Measurements from ENCODE around the gene DIAPH3. TPM values are rescaled to one million over a fixed set of nuclear protein-coding genes. Genes with fewer than 3 reads are reported as not detected.

Gene DIAPH3
- total RNA-seq, 1 donor from 2014 or later = 6.3 TPM

DNA sequence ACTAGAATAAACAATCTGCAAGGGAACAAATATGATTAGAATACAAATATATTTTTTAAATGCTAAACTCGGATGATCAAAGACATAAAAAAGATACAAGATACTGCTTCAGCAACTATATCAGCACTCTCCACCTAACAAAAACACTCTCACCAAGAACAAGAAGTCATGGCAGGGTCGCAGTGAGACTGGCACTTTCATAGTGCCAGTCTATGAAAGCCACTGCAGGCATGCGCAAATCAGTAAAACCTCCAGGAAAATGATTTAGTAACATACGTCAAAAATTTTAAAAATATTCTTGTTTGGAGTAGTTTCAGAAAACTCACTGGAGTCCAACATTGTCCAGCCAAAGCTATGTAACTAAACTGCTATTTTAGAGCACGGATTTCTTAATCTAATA, 295.9 kb downstream of the DIAPH3 start:
- no peak for DNase-seq

DNA sequence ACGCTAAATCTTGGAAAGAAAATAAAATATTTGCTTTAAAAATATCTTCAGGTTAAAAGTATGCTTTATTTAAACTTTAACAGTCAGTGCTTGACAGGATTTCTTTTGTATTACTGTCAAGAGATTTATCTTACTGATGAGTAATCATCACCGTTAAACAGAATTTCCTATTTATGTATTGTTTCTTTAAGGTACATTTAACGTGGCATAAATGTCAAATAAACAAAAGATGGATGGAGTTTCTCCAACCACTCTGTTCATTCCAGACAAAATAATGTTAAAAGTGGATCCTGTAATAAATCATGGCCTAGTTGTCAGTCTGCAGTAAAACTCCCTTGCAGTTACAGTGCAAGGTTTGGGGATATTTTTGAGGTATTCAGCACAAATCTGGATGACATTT, 298.3 kb downstream of the DIAPH3 start:
- no peak for DNase-seq

DNA sequence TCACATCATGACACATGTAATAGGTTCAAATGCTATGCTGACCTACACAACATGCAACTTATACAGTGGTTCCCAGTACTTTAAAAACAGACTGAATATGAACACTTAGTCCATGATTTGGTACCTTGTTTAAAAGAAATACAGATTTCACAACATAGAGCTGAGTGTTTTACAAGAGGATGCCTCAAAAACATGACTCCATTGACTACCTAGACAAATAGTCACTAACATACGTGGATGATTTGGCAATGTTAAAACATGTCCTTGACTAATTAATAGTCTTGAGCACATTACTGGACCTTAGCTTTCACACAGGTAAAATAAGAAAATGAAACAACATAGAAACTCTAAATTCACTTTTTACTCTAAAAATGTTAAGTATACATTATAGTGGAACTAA, 300.1 kb downstream of the DIAPH3 start:
- no peak for DNase-seq

DNA sequence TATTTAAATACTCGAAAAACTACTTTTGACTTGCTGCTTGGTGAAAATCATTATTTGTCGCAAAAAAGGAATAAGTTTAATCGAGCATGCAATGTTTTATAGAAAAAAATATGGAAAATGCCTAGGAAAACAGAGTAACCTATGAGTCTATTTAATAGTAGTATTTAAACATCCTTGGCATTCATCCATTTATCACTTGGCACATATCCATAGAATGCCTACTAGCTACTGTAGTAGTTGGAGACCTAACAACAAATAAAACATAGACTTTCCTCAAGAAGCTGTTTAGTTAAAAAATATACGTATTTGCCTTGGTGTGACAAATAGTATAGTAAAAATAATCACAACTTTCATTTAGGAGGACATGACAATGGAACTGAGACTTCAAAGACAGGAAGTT, 302.1 kb downstream of the DIAPH3 start:
- DNase-seq = peak; percentile 16

DNA sequence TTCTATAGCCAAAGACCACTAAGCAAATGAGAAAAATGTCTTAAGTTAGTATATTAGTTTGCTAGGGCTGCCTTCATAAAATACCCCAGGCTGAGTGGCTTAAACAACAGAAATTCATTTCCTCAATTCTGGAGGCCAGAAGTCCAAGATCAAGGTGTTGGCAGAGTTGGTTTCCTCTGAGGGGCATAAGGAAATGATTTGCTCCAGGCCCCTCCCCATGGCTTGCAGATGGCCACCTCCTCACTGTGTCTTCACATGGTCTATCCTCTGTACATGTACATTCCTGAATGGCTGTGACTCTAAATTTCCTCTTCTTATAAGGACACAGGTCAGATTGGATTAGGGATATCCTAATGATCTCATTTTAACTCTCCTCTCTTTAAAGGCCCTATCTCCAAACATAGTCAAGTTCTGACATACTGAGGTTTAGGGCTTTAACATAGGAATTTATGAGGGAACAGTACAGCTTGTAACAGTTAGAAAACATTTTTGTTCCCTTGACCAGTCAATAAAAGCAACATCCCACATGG, 307.4 kb downstream of the DIAPH3 start:
- no peak for DNase-seq

DNA sequence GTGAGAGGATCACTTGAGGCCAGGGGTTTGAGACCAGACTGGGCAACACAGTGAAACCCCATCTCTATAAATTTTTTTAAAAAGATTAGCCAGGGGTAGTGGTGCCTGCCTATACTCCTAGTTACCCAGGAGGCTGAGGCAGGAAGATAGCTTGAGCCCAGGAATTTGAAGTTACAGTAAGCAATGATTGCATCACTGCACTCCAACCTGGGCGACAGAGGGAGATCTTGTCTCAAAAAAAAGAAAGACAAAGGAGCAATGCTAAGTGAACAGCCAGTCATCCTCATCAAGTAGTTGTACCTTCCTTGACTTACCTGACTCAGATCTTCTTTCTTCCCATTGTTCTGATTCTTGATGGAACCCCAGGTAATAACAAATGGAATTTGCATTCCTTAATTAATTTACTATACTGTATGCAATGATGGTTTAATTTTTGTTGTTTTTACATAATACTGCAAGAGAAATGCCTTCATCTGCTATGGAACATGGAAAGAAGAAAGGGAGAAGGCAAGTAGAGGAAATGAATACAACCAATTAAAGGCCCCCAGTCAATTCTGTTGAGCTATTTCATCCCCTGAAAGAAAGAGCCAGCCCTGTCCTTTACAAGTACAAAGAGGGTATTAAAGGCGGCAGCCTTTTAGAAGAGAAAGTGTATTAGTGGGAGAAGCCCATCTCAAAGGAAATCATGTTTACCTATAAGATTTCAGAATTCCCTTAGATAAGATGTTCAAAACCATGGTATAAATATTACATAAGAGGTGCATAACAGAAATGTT, 316.7 kb downstream of the DIAPH3 start:
- no peak for DNase-seq

DNA sequence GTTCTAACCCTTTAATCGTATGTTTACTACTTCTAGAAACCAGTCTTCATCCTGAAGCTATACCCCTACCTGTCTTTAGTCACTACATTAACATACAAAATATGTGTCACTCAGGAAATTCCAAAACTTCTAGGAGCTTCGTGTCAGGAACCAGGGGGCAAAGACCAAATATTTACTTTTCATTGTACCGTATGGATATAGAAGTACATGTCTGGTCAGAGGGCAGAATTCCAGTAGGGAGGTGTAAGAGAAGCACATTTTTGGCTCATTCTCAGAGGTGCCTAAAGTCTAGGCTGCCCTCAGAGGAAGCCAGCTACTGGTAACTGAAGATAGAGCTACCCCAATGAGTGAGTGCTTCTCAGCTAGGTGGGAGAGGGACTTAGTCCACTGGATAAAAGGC, 320.7 kb downstream of the DIAPH3 start:
- no peak for DNase-seq

DNA sequence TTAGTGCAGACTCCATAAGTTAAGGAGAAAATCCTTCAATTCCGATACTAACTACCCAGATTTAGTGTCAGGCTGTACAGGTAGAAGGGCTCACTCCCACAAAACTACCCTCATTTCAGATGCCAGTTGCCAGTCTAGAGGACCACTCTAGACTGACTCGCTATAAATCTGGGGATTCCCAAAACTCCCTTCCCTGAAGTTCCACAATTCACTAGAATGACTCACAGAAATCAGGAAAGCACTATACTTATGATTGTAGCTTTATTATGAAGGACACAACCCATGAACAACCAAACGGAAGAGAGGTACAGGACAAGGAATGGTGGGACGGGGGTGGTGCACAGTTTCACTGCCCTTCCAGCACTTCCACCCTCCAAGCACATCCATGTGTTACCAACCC, 321.2 kb downstream of the DIAPH3 start:
- no peak for DNase-seq

DNA sequence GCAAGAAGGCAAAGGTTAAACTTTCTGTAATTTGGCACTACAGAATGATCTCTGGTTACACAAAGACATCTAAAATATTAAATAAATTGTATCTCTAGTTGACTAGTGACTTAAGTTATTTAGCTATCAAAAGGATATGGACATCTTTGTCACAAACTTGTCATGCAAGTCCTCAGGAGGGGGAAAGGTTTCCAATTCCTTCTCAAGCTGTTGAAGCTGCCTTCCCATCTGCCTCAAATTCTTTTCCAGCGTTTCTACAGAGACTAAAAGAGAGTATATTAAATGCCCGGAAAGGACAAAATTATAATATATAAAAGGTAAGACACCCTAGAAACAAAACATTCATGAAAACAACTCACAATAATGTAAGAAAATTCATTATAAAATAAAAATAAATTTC, 324.5 kb downstream of the DIAPH3 start:
- no peak for DNase-seq

DNA sequence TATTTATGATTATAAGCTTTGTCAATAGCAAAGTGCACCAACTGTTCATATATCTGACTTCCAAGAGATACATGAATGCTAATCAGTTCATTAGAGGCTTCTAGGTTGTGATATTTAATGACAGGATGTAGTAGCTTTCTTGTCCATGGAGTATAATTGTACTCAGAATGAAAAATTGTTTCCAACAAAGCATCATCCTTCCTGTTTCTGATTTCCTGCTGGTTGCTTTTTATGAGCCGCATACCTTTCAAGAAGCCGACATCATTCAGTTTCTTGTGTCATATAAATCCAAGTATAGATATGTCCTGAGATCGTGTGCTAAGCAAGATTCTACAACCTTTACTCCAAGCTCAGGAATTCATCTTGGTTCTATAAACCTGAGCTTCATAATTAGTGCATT, 326.6 kb downstream of the DIAPH3 start:
- no peak for DNase-seq

DNA sequence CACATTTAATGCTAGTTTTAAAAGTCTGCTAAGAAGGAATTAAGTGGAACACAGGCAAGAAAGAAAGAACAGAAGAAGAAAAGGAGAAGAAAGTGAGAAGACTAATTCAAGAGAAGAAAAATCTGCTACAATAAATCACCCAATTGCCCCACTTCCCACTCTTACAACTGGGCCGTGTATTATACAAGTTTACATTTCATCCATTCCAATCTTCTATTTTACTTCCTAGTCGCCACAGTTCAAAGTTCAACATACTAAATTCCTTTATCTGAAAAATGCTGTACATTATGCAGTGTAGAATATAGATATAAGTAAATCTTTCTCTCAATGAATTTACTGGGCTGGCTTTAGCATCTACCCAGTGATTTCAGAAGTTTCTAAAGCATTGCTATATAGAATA, 328.2 kb downstream of the DIAPH3 start:
- no peak for DNase-seq

DNA sequence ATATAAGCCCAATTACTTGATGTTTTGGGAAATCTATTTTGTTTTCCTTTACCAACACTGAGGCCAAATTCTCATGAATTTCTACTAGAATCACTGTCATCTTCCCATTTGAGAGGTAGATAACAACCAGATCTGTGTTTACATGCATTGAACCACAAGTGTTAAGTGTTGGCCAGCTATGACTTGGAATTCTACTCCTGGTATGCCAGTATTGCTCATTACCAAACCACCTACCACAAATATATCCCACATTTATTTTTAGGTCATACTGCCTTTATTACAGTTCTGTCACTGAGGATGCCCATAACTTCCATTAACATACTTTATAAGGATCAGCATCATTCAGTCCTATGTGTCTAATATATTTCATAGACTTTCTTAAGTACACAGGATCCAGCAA, 328.9 kb downstream of the DIAPH3 start:
- DNase-seq = no peak

DNA sequence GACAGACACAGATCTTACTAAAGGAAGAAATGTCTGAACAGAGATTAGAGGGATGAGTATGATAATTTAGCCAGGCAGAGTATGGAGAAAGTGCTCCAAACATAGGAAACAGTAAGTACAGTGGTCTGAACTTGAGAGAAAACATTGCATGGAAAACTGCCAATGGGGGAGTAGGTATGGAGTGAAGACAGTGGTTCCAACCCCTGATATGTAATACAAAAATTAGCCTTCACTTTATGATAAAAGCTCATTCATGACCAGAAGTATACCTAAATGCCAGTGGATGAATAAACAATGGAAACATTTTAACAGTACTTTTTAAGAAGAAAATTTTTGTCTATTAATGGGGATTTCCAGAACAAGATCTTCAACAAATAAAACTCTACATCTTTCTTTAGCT, 334.0 kb downstream of the DIAPH3 start:
- no peak for DNase-seq

DNA sequence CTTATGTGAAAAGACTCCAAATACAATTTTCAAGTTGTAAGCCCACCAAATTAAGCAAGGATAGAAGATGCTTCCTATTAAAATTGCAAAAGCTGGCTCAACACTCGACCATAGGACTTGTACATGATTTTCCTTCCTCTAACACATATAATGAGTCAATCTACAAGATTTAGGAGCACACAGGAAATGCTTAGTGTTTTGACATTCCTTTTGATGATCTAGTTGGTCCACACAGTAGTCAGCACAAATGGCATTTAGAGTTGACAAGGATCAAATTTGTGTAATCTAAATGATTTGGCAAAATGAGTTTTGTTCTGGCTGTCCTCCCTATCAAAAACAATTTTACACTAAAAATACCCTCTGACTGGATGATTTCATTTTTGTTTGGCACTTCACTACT, 340.2 kb downstream of the DIAPH3 start:
- no peak for DNase-seq

DNA sequence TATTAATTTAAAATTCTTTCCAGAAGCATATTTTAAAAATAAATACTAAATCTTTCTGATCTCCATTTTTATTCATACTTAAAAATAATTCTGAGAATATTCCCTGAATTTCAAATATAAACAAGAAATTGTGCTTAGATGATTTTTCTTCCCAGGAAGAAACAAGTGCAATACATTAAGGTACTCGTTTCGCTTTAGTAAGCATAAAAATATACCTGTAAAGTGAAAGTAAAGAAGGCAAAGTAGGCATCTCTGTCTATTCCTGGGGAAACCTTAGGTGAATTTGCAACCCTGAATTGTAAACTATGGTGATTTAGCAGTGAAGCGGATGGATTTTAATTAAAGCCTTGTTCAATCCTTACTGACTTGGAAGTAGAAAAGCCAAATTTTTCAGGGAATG, 354.2 kb downstream of the DIAPH3 start:
- DNase-seq = no peak

DNA sequence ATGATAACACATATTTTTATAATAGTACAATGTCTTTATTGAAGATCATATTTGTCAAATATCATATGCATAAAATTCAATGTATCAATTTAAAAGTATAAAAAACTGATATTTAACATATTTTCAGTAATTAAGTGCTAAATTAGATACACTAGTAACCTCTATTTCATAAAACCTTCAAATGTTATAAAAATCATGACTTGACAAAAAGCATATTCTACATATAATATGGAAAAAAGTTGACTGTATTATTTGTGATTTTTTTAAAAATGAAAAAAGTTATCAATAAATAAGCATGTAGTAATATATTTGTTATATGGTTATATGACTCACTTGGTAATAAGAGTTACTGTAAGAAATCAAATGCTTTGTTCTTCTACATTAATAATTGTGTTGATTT, 356.9 kb downstream of the DIAPH3 start:
- DNase-seq = no peak

DNA sequence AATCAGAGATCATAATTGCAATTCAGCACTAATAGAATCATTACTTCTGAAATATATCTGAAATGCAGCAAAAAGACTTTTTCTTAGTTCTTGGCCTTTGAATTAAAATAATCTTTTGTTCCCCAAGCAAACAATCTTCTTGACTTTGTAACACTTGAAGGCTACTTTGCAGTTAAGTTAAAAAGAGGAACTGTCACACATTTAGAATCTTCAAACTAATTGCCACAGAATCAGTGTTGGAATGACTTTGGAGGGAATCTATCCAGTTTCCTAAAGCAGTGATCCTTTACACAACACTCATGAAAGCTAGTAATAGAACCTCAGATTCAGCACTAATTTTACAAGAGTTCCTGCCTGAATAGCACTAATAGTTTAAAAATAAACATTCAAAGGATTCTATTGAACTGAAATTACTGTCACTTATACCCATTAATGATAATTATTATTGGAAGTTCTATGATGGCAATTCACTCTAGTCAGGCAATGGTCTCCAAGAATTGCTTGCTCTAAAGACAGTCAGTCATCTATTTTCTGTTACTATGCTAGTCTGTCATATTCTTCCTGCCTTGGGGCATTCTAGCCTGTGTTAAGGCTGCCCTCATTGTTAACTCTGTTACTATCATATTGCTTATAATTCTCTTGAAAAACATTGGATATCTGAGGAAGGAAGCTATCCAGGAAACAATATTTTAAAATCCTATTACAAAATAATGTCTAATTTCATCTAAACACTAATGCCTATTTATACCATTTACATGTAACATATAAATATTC, 362.4 kb downstream of the DIAPH3 start:
- no peak for DNase-seq

DNA sequence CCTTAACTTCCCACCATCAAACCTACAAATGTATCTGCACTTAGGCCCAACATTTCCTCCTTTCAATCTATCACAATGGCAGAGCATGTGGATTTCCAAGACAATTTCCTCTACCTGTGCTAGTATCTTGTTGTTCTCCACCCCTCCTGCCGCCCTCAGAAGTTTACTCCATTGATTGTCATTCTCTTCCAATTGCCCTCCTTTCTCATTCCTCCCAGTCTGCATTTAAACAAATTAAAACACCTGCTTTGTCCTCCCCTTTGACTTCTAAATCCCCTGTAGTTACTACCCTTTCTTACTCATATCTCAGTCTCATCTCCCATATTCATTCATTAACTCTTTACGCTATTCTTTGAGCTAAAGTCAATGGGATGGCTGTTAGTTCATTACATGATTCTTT, 370.6 kb downstream of the DIAPH3 start:
- no peak for DNase-seq

DNA sequence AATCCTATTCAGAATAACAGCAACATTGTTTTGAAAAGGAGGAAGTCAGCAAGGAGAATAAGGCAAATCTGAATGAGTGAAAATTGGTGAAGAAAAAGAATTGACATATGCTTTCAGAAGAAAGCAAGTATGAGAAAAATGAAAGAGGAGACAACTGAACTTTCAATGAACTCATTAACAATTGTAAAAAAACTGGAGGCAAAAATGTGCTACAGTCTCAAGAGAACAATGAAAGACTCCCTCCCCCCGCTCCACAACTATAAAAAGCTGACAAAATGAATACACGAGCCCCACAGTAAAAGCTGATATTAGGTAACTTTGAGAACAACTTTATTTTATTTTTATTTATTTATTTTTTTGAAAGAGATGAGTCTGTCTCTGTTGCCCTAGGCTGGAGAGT, 373.1 kb downstream of the DIAPH3 start:
- DNase-seq = peak; percentile 38

DNA sequence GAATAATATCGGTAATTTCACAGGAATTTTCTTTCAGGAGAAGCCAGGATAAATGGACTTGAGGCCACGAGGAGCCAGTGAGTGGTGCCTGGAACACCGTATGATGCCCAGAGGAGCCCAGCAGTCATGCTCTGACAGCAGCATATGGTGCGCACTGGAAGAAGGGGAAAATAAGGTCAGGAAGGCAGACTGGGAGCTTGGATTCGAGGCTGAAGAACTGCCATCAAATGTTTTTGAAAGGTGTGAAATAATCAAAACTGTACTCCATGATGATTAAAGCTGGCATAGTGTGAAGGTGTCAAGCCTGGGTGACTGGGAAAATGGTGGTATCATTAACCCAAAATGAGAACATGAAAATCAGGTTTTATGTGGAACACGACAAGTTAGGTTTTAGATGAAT, 374.2 kb downstream of the DIAPH3 start:
- no peak for DNase-seq

DNA sequence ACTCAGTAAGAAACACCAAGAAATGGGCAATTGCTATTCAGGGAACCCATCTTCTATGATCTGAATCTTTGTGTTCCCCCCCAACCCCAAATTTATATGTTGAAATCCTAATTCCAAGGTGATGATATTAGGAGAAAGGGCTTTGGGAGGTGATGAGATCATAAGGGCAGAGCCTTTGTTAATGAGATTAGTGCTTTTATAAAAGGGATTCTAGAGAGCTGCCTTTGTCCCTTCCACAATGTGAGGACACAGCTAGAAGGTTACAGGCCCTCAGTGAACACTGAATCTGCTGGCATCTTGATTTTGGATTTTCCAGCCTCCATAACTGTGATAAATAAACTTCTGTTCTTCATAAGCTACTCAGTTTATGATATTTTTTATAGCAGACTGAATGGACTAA, 376.0 kb downstream of the DIAPH3 start:
- DNase-seq = no peak

DNA sequence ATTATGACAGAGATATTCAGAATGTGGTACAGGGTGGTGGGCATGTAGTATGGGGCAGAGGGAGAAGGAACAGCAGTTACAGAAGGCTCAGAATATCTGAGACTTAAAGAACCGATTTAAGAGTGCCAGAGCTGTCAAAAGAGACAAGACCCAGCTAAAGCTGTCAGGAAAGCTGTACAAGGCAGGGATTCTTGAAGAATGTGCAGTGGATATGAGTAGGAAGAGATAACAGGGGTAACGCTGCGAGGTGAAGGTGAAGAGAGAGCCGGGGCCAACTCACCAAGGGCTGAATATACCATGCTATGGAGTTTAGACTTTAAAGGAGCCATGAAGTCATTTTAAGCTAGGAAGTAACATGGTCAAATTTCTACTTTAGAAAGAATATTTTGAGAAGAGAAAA, 381.0 kb downstream of the DIAPH3 start:
- no peak for DNase-seq

DNA sequence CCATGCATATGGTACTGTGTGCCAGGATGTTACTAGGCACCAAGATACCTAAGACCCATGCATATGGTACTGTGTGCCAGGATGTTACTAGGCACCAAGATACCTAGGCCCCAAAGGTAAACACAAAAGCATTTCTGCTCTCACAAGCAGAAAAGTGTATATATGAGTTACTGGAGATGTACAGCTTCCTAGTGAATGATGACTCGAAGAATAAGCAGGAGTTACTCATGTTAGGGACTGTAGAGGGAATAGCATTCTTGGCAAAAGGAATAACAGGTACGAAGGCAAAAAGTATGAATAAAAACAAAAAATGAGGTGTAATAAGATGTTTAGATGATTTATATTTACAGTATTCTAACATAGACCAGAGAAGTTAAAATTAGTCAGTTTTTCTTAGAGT, 383.7 kb downstream of the DIAPH3 start:
- DNase-seq = no peak
